ENCODE measurements around the gene MYO10. TPM values are rescaled to one million over a fixed set of nuclear protein-coding genes. Genes with fewer than 3 reads are reported as not detected.

Gene MYO10
- total and polyA plus RNA-seq, 2 of the 8 experiments (the other 6 are each of a cell fraction or from before 2014, with no cell fraction given) = 21.5 to 107 TPM

- TF ChIP-seq HDAC2 (IDR thresholded peaks at IDR 0.05; ENCODE audit: borderline replicate concordance in 1 of 2, low read depth in 2 of 2, low read length in 2 of 2) (no peak), SRF (IDR thresholded peaks at IDR 0.05; ENCODE audit: low read depth, low read length) (no peak), ASH2L (IDR thresholded peaks at IDR 0.05; ENCODE audit: low read length) (no peak), SIX5 (IDR thresholded peaks at IDR 0.05; ENCODE audit: low read depth, low read length) (no peak), TEAD4 (IDR thresholded peaks at IDR 0.05; ENCODE audit: low read depth, low read length) (no peak), NANOG (IDR thresholded peaks at IDR 0.05; ENCODE audit: insufficient read depth, low read depth, low read length, poor library complexity, severe bottlenecking) (no peak), KDM4A (IDR thresholded peaks at IDR 0.05; ENCODE audit: low read depth, low read length, severe bottlenecking) (no peak)
Observed at GRCh38 chr5:16896767-16897166, 39.3 kb downstream of the MYO10 start (continued).
